HG03039 (cell line): ENCODE measurements around the gene DPP4.
"Not testable (repeated sequence)": the region's sequence is repeated elsewhere in the genome, so short reads cannot be mapped to it uniquely, and the experiment has no call there.

ENCODE experiments used
- ATAC-seq: cut with Tn5 transposase; IDR thresholded peaks from one replicate; pipeline ENCODE4 v1.9.1; 2021; ENCODE audit warnings: mild to moderate bottlenecking, moderate library complexity; ENCODE audit not compliant: unreplicated experiment

Gene DPP4

DNA sequence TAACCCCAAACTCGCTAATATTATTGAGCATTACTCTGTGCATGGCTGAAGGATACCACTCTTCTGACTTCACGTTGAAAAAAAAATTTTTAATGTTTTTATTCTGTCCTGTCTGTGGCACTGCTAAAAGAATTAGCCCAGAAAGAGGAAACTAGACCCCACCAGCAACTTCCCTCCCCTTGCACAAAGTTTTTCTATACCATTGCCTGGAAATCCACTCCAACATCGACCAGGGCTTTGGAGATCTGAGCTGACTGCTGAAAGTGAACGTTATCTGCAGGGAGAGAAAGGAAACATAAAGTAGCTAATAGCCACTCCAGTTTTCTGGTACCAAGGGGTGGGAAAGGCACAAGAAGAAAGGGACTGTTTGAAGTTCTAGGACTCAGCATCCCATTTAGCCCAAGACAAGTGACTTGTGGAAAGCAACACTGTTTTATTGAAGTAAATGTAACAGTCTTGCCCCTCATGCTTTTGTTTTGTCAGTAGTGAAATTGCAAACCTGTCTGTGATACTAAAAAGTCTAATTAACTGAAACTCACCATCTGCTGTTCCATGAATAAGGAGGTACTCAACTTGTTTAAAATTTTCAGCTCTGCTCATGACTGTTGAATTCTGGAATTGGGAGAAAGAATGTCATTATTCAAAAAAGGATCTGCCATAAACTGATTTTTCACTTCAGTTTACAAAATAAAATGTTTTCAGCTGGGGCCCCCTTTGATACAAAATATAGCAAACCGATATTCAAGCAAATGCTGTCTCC lies 79.1 kb downstream of the DPP4 start:
- ATAC-seq: no peak

DNA sequence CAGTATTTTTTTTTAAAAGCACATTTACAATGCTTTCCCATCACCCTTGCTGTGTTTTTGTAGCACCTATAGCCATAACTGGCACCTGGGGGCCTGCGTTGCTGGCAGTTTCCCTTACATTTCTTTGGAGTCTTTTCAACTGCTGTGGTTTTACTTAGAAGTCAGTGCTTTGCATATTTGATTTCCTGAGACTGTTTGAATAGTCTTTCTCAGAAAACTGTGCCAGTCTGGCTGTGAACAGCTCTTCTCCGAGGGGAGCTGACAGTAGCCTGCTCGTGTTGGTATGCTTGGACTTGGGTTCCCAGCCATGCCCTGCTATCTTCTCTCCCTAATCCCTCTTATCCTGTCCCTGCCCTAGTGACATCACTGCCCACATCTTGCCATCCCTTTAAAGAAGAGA lies 81.5 kb downstream of the DPP4 start:
- ATAC-seq: no peak

DNA sequence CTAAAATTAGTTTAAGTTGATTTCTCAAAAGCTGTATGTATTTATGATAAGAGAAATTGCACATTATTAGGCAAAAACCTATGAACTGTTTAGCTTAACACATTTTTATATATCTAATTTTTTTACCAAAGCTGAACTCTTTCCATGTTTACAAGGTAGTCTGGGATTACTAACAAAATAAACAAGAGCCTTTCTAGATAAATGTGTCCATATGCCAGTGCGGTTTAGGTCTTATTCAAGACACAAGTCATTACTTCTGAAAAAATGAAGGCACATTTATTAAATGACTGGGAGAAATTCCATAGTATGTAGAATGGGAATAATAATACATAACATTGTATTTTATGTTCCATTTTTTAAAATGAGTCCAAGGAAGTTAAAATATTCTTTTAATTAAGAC lies 82.0 kb downstream of the DPP4 start:
- no peak for ATAC-seq

GRCh38 chr2:161990741-161991140 lies 83.3 kb downstream of the DPP4 start:
- ATAC-seq: no peak

- no peak for ATAC-seq
These were observed 84.0 kb downstream of the DPP4 start for GRCh38 chr2:161990036-161990435.

- ATAC-seq: no peak
These were observed 85.4 kb downstream of the DPP4 start for GRCh38 chr2:161988589-161988988.

- ATAC-seq: no peak
These were observed 86.7 kb downstream of the DPP4 start for GRCh38 chr2:161987311-161987710.

DNA sequence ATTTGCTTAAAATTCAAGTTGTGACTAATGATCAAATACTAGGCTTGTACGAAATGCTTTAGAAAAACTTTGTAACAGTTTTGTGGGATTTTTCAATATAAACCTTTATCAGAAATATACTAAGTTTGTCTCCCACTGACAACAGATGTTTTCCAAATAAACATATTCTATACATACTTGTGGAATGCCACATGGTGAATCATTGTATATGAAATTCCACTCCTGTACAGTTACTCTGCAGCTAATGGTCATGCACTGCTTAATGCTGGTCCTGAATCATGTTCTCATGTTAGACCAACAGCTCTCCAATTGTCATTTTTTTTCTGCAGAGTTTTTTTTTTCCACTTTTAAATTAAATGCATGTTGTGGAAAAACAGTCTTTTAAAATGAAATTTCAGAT lies 90.1 kb downstream of the DPP4 start:
- ATAC-seq: no peak

DNA sequence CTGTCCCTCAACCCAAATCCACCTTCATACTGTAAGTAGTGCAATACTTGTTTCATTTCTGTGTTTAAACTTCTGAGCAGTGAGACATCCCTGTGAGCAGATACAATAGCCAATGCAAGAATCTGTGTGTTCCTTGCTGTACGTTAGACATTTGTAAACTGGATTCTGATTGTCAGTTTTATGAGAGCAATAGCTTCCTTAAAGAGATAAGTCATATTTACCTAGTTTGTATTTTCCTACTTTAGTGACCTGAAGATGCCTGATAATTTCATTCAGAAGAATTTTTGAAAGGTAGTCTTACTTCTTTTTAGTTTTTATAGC lies 90.7 kb downstream of the DPP4 start:
- ATAC-seq: no peak

DNA sequence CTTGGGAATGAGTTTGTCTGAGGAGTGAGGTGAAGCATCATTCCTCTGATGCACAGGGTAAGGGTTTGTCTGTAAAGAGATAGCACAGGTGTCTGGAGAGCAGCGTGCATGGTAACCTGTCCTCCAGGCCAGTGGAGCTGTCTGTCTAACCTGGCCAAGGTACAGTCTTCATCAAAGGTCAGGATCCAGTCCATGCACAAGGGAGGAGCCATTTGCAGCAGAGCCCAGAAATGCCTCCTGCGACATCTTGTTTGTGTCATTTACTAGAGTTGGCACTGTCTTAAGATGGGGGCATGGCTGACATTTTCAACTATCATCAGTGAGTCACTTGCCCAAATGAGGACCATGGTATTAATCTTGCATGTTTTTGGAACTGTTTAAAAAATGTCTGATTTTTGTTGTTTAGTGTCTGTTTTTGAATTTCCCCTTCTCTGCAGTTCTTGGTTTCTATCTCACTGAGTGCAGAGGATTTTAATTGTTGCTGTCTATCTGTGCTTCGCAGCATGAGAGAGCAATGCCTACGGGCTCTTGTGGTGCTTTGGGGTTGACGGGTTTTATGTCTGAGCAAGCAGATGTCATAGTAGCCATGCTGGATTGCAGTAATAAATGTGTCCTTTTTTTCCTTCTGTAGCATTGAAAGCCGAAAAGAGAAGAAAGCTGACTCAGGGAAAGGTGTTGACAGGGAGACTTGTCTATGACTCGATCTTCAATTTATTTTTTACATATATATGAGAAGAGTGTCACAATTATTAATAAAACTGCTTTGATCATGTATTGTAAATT lies 91.3 kb downstream of the DPP4 start:
- ATAC-seq: no peak

- ATAC-seq: no peak
These were observed 92.2 kb downstream of the DPP4 start for GRCh38 chr2:161981679-161982250.

DNA sequence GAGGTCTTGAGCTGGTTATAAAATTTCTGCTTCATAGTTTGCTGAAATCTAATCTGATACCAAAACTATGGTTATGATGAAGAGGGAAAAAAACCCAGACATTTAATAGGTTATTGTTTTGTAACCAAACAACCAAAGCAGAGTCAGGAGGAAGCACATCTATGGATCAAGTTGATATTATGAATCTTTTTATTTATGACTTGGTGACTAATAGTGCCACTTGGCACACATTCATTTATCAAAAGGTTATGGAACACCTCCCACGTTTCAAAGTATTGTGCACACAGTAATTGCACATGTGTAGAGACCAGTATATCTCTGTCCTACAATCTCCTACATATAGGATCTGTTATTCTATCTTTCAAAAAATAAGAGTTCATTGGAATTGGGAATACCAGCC lies 93.0 kb downstream of the DPP4 start:
- ATAC-seq: no peak

DNA sequence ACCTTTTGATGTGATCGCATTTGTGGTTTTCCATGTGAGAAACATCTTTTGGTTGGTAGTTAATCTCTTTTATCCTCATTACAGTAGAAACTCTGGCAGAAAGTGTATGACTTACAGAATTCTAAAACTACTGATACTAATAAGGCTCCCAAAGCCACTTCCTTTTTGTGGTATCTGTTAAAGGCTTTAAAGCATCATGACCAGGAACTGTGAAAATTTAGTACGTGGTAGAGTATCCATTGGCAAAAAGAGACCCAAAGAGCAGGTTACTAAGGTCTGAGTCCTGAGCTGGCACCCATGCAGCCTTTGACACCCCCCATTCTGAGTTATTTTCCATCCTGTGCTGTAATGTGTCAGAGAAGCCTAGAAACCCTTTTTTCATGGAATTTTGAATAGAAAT lies 94.5 kb downstream of the DPP4 start:
- no peak for ATAC-seq

GRCh38 chr2:161977926-161978325 lies 96.1 kb downstream of the DPP4 start:
- not testable (repeated sequence) for ATAC-seq

- no peak for ATAC-seq
These were observed 97.1 kb downstream of the DPP4 start for GRCh38 chr2:161976917-161977316.

DNA sequence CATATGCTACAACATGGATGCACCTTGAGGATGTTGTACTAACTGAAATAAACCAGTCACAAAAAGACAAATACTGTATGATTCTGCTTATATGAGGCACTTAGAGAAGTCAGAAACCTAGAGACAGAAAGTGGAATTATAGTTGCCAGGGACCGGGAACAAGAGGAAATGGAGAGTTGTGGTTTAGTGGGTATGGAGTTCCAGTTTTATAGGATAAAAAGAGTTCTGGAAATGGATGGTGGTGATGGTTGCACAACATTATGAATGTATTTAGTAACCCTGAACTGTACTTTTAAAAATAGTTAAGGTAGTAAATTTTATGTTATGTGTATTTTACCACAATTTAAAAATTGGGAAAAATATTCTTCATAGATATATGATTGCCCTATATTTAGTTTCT lies 97.7 kb downstream of the DPP4 start:
- ATAC-seq: no peak

DNA sequence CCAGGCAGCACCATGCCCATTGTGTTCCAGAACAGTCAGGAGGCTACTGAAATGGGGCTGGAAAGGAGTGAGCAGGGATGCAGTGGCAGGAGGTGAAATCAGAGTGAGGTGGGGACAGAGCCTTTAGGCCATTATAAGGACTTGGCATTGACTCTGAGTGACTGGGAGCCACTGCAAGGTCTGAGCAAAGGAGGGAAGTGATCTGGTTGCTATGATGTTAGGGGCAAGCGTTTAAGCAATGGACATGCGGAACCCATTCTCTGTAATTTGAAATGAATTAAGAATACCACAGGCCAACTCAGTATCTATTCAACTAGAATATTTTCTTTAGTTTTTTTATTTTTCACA lies 98.2 kb downstream of the DPP4 start:
- ATAC-seq: no peak

DNA sequence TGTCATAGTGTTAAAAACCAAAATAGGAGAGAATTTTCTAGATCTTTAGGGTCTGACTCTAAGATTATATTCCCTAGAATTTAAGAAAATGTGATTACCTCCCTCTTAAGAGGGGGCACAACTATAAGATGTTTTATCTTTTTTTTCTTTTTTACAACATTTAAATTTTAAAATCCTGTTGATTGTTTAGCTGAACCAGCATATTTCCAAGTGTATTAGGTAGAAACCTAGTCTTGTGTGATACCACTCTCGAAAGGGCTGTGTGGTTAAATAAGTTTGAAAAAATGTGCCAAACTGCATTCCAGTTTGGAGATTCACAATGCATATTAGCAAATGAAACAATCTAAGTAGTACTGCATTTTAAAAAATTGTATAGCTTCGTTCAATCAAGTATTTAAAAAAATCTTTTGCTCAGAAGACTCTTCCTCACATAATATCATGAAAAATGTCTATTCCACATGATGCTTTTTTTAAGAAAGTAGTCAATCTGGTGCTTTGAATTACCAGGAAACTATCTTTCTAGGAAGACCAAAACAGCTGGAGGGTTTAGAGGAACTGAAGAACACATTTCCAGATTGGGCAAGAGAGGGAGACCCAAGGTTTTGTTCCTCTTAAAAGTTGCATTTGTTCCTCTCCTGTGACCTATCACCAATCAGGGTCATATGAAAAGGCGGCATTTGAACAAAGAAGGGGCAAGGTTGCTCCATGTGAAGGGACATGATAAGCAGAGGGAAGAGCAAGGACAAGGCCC lies 98.8 kb downstream of the DPP4 start:
- no peak for ATAC-seq

- no peak for ATAC-seq
These were observed 99.6 kb downstream of the DPP4 start for GRCh38 chr2:161974461-161974860.

DNA sequence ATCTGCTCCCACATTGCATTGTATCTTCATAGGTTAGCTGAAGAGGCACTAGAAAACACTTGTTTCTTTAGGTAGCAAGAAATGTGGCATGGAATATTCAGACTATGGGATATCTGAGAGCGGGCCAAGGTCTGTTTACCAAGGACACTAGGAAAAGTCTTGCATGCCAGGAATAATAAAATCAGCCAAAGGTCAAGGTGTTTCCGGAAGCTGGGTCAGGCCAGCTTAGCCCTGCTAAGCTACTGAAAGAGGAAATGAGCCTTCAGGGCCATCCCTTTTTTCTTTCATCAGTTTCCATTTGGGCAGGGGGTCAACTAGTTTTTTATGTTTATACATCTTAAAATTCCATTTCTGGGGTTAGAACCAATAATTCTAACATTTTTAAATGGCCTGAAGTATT lies 101.1 kb downstream of the DPP4 start:
- ATAC-seq: no peak

DNA sequence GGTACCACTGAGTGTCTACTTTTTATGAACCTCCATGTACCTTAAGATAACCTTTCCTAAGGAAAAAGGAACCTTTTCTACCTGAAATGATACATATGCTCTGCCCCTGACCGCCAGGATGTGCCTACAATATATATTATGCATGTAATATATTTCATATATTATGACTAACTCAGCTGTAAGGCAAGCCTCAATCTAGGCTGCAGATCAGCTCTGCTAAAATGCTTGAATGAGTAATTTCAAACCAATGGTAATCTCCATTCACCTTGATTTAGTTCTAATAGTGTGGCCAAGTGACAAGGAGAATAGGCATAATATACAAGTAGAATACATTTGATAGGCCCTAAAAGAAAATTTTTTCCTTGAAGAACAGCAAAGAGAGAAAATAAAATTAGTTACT lies 101.8 kb downstream of the DPP4 start:
- no peak for ATAC-seq

DNA sequence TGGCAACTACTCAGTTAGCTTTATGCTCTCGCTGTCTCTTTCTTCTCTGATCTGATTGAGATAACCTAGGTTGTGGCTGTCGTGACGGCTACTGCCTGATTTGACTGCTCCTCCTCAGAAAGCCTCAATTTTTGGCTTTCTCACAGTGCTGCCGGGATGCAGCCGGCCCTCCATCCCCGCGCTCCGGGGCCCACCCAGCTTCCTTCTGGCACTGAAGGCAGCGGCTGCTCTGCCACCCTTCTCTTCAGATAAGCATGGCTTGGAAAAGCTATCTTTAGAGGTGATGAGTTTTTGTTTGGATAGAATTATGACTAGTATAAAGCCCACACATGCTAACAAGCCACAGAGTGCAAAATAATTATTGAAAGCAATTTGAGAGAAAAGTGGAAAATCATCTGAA lies 102.5 kb downstream of the DPP4 start:
- ATAC-seq: no peak
